ENCODE results near the gene TMEM132C. TPM values are rescaled to one million over a fixed set of nuclear protein-coding genes. Genes with fewer than 3 reads are reported as not detected.

Gene TMEM132C
- total RNA-seq, 1 experiment from 2014 or later: not detected

DNA sequence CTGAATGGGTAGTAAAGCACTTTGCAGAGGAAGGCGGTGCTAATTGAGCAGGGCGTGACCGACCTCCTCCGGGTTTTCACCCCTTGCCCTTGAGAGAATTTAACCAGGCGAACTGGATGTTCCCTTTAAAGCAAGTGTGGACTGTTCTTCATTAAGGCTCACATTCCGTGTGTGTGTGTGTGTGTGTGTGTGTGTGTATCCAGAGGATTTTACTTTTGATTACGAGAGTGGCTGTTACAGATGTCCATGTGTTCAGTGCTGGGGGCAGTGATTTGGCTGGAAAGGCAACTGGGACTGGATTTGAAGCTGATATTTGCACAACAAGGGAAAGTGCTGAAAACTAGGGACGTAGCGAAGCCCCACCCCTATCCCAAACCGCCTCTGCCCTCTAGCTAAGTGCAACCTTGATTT is 2.2 kb downstream of the TMEM132C start:
- Histone ChIP-seq H3K79me2 (ENCODE audit: low read length) (no peaks in the 10 kb centered on the region), H3K4me1 (ENCODE audit: insufficient read depth, low read length) (no peaks in the 10 kb centered on the region), H3K4me2 (ENCODE audit: low read length) (no peak overlapping the region), H3K4me3 (ENCODE audit: low read length) (no peak overlapping the region), H3K36me3 (ENCODE audit: low read depth, low read length) (no peaks in the 10 kb centered on the region), H3K27me3 (ENCODE audit: low read length) (peaks cover 50% of the 10 kb centered on the region), H4K20me1 (ENCODE audit: low read length) (no peaks in the 10 kb centered on the region), H3K9me3 (ENCODE audit: low read length) (peaks cover 6% of the 10 kb centered on the region; the same call in 1 of the 2 replicates), H3K9me2 (replicated peaks; ENCODE audit: low read length) (no peaks in the 10 kb centered on the region), H3K9ac (ENCODE audit: low read length) (no peak overlapping the region), H3F3A (ENCODE audit: low read length, unreplicated experiment) (no peaks in the 10 kb centered on the region), H3K27ac (ENCODE audit: low read length) (no peak overlapping the region), H2AFZ (ENCODE audit: low read length) (no peak overlapping the region)
- ChIA-PET POLR2A (ENCODE audit: unreplicated experiment) (no interaction called here), CTCF (no interaction called here)
- intact Hi-C loops (cut with micrococcal nuclease): no loop called here
- ATAC-seq: no peak
- BruUV-seq (replicated peaks): no TSS peak
- DNase-seq: no peak
- TF ChIP-seq, protein P1, sequence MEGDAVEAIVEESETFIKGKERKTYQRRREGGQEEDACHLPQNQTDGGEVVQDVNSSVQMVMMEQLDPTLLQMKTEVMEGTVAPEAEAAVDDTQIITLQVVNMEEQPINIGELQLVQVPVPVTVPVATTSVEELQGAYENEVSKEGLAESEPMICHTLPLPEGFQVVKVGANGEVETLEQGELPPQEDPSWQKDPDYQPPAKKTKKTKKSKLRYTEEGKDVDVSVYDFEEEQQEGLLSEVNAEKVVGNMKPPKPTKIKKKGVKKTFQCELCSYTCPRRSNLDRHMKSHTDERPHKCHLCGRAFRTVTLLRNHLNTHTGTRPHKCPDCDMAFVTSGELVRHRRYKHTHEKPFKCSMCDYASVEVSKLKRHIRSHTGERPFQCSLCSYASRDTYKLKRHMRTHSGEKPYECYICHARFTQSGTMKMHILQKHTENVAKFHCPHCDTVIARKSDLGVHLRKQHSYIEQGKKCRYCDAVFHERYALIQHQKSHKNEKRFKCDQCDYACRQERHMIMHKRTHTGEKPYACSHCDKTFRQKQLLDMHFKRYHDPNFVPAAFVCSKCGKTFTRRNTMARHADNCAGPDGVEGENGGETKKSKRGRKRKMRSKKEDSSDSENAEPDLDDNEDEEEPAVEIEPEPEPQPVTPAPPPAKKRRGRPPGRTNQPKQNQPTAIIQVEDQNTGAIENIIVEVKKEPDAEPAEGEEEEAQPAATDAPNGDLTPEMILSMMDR (conservative IDR thresholded peaks at IDR 0.05; ENCODE audit: low read depth, low read length): no peak
- no peak for TF ChIP-seq EZH2 (IDR thresholded peaks at IDR 0.05; ENCODE audit: low read length, unreplicated experiment)
- TF ChIP-seq EZH2phosphoT487 (IDR thresholded peaks at IDR 0.05; ENCODE audit: borderline replicate concordance, low read length): no peak

DNA sequence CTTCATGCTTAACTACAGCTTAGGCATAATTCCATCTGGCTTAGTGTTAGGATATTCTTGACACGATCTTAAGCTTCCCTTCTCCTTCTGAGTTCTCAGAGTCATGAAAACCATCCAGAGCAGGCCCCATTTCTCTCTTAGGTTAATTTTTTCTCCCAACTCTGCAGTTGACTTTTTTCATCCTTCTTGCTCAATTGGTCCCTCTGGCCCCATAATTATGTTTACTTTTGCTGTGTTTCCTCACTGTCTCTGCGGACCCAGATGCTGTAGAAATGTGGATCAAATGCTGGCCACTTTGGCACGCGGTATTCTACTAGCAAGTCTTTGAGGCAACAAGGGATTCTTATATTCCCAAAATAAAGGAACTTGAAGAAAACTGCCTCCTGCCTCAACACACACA is 9.5 kb downstream of the TMEM132C start:
- Histone ChIP-seq H3K27ac (ENCODE audit: low read length) (no peak overlapping the region), H4K20me1 (ENCODE audit: low read length) (no peaks in the 10 kb centered on the region), H3K27me3 (ENCODE audit: low read length) (peaks cover 26% of the 10 kb centered on the region; the same call in 1 of the 2 replicates), H3K4me2 (ENCODE audit: low read length) (no peak overlapping the region), H3K79me2 (ENCODE audit: low read length) (no peaks in the 10 kb centered on the region), H3K9me3 (ENCODE audit: low read length) (peaks cover 6% of the 10 kb centered on the region; the same call in 1 of the 2 replicates), H3F3A (ENCODE audit: low read length, unreplicated experiment) (no peaks in the 10 kb centered on the region), H3K9ac (ENCODE audit: low read length) (no peak overlapping the region), H3K4me1 (ENCODE audit: insufficient read depth, low read length) (no peaks in the 10 kb centered on the region), H3K36me3 (ENCODE audit: low read depth, low read length) (no peaks in the 10 kb centered on the region), H2AFZ (ENCODE audit: low read length) (no peak overlapping the region), H3K4me3 (ENCODE audit: low read length) (no peak overlapping the region), H3K9me2 (replicated peaks; ENCODE audit: low read length) (no peaks in the 10 kb centered on the region)
- DNase-seq (no peak), ATAC-seq (no peak)
- intact Hi-C loops (cut with micrococcal nuclease): no loop called here
- CTCF ChIA-PET: no interaction called here
- TF ChIP-seq, protein P1 (conservative IDR thresholded peaks at IDR 0.05; ENCODE audit: low read depth, low read length): no peak
- no peak for TF ChIP-seq EZH2 (IDR thresholded peaks at IDR 0.05; ENCODE audit: low read length, unreplicated experiment)
- TF ChIP-seq EZH2phosphoT487 (IDR thresholded peaks at IDR 0.05; ENCODE audit: borderline replicate concordance, low read length): no peak
- POLR2A ChIA-PET (ENCODE audit: unreplicated experiment): no interaction called here
- BruUV-seq (replicated peaks): no TSS peak

DNA sequence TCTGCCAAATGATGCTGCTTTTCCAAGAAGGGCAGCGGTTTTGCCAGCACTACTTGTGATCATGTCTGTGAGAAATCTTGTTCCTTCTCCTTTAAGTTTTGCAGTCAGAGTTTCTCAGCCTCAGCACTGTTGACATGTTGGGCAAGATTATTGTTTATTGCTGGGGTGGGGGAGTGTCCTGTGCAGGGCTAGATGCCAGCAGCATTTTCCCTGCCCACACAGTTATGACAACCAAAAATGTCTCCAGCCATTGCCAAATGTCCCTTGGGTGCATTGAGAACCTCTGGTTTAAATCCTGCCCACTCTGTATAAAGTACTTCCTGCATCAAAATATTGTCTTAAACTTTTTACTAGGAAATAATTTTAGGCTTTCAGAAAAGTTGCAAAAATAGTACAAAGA is 20.0 kb downstream of the TMEM132C start:
- peaks cover 11% of the 10 kb centered on the region for H3K9me3 ChIP-seq (ENCODE audit: low read length)
- no peaks in the 10 kb centered on the region for H3K4me1 ChIP-seq (ENCODE audit: insufficient read depth, low read length)
- H3K4me3 ChIP-seq (ENCODE audit: low read length): no peak overlapping the region
- H2AFZ ChIP-seq (ENCODE audit: low read length): no peak overlapping the region
- H3K27me3 ChIP-seq (ENCODE audit: low read length): peaks cover 30% of the 10 kb centered on the region; the same call in 1 of the 2 replicates
- no peaks in the 10 kb centered on the region for H4K20me1 ChIP-seq (ENCODE audit: low read length)
- CTCF ChIA-PET: no interaction called here
- H3K79me2 ChIP-seq (ENCODE audit: low read length): no peaks in the 10 kb centered on the region
- no peaks in the 10 kb centered on the region for H3K9me2 ChIP-seq (replicated peaks; ENCODE audit: low read length)
- BruUV-seq (replicated peaks): no TSS peak
- intact Hi-C loops (cut with micrococcal nuclease): no loop called here
- DNase-seq (no peak), ATAC-seq (no peak)
- H3K9ac ChIP-seq (ENCODE audit: low read length): no peak overlapping the region
- POLR2A ChIA-PET (ENCODE audit: unreplicated experiment): no interaction called here
- no peak overlapping the region for H3K27ac ChIP-seq (ENCODE audit: low read length)
- no peaks in the 10 kb centered on the region for H3F3A ChIP-seq (ENCODE audit: low read length, unreplicated experiment)
- no peak overlapping the region for H3K4me2 ChIP-seq (ENCODE audit: low read length)
- TF ChIP-seq, protein P1 (conservative IDR thresholded peaks at IDR 0.05; ENCODE audit: low read depth, low read length): no peak
- no peak for TF ChIP-seq EZH2 (IDR thresholded peaks at IDR 0.05; ENCODE audit: low read length, unreplicated experiment)
- TF ChIP-seq EZH2phosphoT487 (IDR thresholded peaks at IDR 0.05; ENCODE audit: borderline replicate concordance, low read length): no peak
- no peaks in the 10 kb centered on the region for H3K36me3 ChIP-seq (ENCODE audit: low read depth, low read length)
